HG02840 (cell line): ENCODE results near the gene EIF4G3.
A peak's percentile ranks its signal among the peaks of the same experiment; 100 is the strongest.
"Not testable (repeated sequence)": the region's sequence is repeated elsewhere in the genome, so short reads cannot be mapped to it uniquely, and the experiment has no call there.

ENCODE experiments used
- ATAC-seq: cut with Tn5 transposase; IDR thresholded peaks from one replicate; pipeline ENCODE4 v1.9.1; 2021; ENCODE audit warnings: mild to moderate bottlenecking, moderate library complexity, moderate number of reproducible peaks; ENCODE audit not compliant: unreplicated experiment, low FRiP score

The EIF4G3 gene, protein sequence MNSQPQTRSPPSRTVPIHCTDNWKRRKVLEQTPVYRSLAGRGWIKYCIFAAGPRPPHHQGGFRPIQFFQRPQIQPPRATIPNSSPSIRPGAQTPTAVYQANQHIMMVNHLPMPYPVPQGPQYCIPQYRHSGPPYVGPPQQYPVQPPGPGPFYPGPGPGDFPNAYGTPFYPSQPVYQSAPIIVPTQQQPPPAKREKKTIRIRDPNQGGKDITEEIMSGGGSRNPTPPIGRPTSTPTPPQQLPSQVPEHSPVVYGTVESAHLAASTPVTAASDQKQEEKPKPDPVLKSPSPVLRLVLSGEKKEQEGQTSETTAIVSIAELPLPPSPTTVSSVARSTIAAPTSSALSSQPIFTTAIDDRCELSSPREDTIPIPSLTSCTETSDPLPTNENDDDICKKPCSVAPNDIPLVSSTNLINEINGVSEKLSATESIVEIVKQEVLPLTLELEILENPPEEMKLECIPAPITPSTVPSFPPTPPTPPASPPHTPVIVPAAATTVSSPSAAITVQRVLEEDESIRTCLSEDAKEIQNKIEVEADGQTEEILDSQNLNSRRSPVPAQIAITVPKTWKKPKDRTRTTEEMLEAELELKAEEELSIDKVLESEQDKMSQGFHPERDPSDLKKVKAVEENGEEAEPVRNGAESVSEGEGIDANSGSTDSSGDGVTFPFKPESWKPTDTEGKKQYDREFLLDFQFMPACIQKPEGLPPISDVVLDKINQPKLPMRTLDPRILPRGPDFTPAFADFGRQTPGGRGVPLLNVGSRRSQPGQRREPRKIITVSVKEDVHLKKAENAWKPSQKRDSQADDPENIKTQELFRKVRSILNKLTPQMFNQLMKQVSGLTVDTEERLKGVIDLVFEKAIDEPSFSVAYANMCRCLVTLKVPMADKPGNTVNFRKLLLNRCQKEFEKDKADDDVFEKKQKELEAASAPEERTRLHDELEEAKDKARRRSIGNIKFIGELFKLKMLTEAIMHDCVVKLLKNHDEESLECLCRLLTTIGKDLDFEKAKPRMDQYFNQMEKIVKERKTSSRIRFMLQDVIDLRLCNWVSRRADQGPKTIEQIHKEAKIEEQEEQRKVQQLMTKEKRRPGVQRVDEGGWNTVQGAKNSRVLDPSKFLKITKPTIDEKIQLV (N-terminal part only)

GRCh38 chr1:21176586-21177555 is at the start of gene EIF4G3:
Gene EIF4G3, minus strand, starts transcription at chr1:21176897. Its CDS starts 174,155 bp downstream, at chr1:21002742.
- peak; percentile 85 for ATAC-seq

GRCh38 chr1:21225065-21225464 is 48.4 kb upstream of the EIF4G3 start:
- ATAC-seq = no peak

- ATAC-seq = no peak
These were observed 44.1 kb upstream of the EIF4G3 start for GRCh38 chr1:21220815-21221214.

DNA sequence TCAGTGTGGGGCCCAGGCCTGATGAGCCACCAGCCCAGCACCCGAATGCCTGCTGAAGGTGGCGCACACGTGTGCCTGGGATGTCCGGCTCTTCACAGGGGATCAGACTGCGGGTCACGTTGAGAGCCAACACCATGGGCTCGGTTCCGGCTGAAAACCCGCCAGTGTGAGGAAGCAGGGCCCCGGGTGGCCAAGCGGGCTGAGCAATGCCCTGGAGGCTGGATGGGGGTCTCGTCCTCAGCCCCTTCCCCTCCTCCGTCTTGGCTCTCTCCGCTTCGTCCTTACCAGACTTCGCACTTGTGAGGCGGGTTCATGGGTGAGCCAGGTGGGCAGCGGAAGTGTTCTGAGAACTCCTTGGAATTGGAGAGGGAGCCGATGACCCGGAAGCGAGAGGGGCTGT is 43.0 kb upstream of the EIF4G3 start:
- no peak for ATAC-seq

GRCh38 chr1:21217812-21218596 is 41.3 kb upstream of the EIF4G3 start:
- ATAC-seq = no peak

DNA sequence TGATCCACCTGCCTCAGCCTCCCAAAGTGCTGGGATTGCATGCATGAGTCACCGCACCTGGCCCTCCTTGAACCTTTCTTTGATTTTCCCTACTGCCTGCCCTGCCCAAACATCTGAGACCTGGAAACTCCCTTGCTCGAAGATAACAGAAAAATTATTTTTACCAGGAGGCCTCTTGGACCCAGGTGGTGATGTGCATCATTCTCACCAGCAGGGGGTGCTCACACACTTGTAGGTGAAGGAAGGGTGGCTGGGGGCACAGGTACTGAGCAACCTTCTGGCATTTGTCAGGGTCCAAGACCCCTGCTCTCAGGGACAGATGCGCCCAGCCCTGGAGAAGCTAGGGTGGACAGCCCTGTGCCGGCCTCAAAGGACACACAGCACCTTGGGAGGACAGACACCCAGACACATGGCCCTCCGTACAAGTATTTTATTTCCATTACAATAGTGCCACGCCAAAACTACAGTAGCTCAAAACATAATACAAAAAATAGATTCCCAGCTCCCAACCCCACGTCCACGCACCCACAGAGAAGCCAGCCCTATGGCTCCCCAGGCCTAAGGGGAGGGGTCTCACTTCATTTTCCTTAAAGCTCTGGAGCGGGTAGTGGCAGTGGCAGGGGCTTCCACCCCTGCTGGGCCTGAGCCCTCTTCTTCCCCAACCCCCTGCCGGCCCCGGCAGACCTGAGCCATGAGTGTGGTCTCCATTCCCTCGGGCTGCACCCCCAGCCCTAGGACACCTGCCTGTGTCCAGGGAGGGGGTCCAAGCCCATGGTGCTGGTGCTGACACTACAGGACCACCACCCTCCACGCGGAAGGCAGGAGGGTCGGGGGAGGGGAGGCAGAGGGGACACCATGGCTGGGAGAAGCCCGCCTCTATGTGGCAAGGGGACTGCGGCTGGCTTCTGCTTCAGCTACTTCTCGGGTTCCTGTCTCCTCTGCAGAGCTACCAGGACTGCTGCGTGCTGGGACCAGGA is 40.4 kb upstream of the EIF4G3 start:
- no peak for ATAC-seq

DNA sequence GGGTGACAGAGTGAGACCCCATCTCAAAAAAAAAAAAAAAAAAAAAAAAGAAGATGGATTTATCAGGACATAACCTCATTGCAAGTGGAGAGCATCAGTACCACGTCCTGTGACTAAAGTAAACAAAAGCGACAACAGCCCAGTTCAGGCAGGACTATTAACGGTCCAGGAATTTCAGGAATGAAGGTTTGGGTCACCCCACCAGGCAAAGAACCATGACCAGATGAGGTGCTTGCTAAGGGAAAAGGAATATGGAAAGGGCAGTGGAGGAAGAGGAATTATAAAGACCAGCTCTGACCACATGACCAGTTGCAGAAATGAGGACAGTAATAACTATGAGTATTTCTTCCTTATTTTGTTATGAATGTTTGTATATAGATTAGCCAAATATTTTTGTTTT is 35.4 kb upstream of the EIF4G3 start:
- no peak for ATAC-seq

- not testable (repeated sequence) for ATAC-seq
These were observed 31.5 kb upstream of the EIF4G3 start for GRCh38 chr1:21208137-21208700.

DNA sequence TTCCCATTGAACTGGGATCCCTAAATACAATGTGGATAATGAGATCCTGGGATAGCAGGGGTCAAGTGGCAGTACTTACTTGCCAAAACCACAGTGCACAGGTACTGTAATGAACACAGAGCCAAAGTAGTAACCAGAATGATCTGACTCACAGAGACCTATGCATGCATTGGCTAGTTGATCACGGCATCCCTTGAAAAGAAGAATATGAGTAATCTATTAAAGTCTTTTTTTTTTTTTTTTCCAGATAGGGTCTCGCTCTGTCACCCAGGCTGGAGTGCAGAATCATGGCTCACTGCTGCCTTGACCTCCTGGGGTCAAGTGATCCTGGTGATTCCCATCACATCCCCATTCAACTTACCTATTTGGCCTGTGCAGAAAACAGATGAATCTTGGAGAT is 29.4 kb upstream of the EIF4G3 start:
- ATAC-seq = no peak

DNA sequence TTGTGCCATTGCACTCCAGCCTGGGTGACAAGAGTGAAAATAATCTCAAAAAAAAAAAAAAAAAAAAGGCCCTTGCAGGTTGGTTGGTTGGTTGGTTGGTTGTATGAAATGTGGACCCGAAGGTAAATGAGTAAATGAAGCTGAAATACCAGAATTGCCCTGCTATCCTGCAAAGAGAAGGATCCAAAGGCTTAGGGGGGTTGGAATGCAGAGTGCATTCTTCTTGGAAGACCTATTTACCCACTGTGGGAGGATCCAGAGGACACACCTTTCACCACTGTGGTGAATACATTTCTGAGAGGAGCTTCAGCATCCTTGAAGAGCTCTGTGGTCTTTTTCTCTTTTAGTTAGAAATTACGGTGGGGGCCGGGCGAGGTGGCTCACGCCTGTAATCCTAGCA is 28.7 kb upstream of the EIF4G3 start:
- ATAC-seq = no peak

DNA sequence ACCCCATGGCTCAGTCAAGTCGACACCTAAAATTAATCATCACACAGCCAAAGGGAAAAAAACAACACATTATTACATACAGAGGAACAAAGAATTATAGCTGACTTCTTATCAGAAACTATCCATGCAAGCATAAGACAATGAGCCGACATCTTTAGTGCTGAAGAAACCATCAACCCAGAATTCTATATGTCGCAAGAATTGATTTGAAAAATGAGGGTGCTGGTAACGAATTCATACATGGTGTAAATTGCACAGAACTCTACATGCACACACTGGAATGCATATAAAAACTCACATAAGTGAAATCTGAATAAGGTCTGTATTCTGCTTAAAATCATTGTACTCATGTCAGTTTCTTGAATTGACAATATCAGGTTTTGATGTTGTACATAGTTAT is 25.0 kb upstream of the EIF4G3 start:
- ATAC-seq = no peak

DNA sequence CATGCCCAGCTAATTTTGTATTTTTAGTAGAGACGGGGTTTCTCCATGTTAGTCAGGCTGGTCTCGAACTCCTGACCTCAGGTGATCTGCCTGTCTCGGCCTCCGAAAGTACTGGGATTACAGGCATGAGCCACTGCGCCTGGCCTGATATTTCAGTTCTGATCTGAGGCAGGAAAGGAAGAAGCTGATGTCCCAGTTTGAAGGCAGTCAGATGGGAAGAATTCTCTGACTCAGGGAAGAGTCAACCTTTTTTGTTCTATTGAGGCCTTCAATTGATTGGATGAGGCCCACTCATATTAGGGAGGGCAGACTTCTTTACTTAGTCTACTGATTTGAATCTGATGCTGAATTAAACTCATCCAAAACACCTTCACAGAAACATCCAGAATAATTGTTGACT is 24.5 kb upstream of the EIF4G3 start:
- ATAC-seq = not testable (repeated sequence)

- ATAC-seq = no peak
These were observed 24.1 kb upstream of the EIF4G3 start for GRCh38 chr1:21200767-21201166.

DNA sequence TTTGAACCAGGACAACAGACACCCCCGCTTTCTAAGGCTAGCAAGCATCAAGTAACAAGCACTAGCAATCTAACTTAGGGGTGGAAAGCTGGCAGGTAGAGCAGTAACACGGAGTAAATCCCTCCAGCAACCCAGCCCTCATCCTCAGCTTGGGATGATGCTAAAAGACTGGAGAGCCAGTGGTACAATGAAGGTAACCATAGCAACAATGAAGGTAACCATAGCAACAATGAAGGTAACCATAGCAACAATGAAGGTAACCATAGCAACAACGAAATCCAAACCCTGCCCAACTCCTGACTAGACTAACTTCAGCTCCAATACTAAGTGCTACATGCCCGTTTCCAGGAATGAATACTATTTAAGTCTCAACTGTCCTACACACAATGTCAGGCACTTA is 22.2 kb upstream of the EIF4G3 start:
- no peak for ATAC-seq

GRCh38 chr1:21192871-21193270 is 16.2 kb upstream of the EIF4G3 start:
- ATAC-seq = no peak

DNA sequence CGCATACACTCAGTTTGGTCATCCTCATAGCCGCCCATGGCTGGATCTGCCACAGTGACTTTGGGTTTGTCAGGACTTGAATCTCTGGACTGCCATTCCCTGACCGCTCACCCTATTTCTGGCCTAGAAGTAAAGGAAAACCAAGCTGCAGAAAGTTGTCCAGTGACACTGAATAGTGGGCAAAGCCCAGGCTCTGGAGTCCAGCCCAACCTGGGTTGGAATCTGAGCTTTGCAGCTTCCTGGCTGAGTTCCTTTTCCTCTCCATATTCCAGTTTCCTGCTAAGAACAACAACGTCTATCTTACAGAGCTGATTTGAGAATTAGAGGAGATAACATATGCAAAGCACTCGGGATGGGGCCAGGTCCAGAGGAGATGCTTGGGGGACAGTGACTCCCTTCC is 15.6 kb upstream of the EIF4G3 start:
- no peak for ATAC-seq

GRCh38 chr1:21190771-21191170 is 14.1 kb upstream of the EIF4G3 start:
- not testable (repeated sequence) for ATAC-seq
